NCI-H748 (cell line): ENCODE data around the gene CYFIP1.

Source experiments
- DNase-seq: peaks from one replicate; lab custom pipeline; 2025; ENCODE audit not compliant: unreplicated experiment; lab: John Stamatoyannopoulos, UW

The CYFIP1 gene

GRCh38 chr15:22891426-22892210, 88.5 kb downstream of the CYFIP1 start:
- no peak for DNase-seq

DNA sequence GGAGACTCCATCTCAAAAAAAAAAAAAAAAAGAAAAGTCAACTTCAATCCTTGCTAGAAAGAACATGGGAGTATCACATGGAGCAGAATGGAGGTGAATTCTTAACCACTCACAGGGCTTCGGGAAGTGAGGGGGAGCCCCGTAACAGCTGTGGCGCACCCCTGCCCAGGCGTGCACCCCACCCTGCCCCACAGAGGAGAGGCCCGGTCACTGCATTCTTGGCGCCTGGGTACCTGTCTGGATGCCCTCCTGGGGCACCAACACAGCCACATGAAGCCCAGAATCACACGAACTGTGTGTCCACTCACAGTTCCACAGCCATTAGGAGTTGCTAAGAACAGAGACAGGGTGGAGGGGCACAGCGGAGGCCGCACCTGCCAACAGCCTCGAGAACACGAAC, 89.9 kb downstream of the CYFIP1 start:
- no peak for DNase-seq

- DNase-seq, result no peak
These were observed 90.9 kb downstream of the CYFIP1 start for GRCh38 chr15:22889146-22889818.

DNA sequence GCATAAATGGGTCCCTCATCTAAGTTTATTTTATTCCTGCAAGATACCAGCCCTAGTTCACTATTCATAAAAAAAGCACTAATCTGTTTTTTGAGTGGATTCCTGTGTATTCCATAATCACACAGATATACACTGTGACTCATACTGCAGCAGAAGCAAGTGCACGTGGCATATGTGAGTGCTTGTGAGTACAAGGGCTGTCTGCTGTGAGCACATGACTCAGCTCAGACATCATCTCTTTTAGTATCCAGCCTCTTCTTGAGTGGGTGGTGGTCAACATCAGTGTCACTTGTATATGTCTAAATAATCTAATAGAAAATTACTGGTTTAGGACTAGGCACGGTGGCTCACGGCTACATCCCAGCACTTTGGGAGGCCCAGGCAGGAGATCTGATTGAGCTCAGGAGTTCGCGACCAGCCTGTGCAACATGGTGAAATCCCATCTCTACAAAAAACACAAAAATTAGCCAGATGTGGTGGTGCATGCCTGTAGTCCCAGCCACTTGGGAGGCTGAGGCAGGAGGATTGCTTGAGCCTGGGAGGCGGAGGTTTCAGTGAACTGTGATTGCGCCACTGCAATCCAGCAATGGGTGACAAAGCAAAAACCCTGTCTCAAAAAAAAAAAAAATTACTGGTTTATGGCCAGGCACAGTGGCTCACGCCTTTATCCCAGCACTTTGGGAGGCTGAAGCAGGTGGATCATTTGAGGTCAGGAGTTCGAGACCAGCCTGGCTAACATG, 91.9 kb downstream of the CYFIP1 start:
- no peak for DNase-seq

DNA sequence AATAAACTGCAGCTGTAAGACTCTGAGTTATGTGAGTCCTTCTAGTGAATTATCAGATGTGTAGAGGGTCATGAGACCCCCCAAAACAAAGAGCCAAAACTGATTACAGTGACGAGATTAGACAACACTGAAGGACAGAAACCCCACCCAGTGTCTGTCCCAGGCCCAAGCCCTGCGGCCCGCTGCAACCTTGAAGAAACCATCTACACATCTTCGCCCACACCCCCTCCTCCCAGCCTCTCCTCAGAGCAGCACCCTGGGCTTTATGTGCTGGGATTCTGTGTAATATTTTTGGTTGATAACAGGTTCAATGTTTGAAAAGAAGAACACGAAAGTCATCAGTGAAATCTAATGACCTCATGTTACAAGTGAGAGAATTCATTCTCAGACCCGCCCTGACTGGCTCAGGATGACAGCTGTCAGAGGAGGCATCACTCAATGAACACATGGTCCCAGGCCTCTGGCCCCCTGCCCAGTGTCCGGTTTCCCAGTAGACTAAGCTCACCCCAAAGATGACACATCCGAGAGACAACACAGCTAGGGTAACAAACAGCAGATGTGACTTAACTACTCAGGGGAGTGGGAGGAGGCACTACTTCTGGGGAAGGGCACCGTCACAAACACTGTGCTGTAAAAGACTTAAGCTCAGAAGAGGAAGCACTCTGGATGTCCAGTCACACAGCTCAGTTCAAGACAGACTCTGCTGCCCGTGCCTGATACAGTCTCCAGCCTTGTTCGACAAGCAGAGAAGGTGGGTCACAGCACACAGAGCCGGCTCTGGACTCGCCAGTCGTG, 92.8 kb downstream of the CYFIP1 start:
- no peak for DNase-seq

DNA sequence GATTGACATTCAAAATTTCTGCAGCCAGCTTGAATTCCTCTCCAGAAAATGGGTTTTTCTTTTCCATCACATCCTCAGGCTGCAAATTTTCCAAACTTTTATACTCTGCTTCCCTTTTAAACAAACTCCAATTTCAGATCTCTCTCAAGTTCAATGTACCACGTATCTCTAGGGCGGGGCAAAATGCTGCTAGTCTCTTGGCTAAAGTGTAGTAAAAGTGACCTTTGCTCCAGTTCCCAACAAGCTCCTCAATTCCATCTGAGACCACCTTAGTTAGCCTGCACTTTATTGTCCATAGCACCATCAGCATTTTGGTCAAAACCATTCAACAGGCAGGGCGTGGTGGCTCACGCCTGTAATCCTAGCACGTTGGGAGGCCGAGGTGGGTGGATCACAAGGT, 95.0 kb downstream of the CYFIP1 start:
- no peak for DNase-seq

- DNase-seq, result no peak
These were observed 95.8 kb downstream of the CYFIP1 start for GRCh38 chr15:22884344-22884743.

DNA sequence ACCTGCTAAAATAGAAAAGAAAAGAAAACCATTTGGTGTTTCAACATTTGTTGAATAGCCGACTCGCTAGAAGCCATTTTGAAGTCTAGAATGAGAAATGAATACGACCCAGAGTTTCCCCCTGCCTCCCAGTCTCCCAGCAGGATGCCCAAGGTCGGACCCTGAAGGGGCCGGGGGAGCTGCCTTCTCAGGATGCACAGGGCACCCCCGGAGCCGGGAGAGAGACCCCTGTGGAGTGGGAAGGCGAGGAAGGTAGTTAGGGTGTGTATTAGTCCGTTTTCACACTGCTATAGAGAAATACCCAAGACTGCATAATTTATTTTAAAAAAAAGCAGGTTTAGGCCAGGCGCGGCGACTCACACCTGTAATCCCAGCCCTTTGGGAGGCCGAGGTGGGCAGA, 97.0 kb downstream of the CYFIP1 start:
- DNase-seq, result no peak

DNA sequence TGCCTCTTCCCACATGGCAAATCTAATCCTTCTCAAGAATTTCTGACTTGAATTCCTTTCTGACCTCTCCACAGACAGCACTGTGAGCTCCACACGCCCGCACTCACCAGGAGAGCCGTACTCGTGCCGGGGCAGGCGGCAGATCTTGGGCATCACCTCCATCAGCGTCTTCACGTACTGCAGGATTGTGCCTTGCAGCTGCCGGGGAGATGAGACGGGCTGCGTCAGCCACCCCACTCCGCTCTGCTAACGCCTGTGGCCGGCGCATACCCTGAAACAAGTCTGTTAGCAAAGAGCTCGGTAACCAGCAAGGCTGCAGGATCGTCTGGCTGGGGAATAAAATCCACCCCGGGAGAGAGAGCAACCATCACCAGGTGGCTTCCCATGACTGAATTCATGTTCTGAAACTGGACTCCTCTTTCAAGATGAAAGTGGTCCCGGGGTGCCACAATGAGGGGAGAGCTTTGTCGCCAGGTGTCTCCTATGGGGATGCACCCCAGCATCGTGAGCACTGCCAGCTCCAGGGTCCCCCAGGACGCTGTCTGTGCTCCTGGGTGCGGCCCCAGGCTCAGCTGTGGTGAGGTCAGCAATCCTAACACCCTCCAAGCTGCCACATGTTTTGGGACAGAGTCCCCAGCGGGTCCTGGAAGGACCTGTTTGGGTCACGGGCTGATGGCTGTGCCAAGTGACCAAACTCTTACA, 98.3 kb downstream of the CYFIP1 start:
- no peak for DNase-seq

GRCh38 chr15:22880981-22881738, 99.0 kb downstream of the CYFIP1 start:
- DNase-seq, result no peak

GRCh38 chr15:22880068-22880980, 99.8 kb downstream of the CYFIP1 start:
- DNase-seq, result no peak

DNA sequence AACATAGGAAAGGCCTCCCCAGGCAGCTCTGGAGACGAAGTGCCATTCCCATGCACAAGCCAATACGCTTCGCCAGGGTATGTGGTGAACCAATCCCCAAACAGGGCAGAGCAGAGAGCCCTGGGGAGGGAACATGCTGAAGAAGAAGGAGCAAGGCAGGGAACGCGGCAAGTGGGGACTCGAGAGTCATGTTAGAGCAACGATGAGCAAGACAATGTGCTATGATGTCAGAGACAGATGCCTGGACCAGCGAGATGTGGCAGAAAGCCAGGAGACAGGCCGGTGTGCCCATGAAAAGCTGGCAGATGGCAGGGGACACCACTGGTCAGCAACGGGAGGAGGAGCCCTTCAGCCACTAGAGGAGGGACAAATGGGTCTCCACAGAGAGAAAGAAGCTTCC, 102.1 kb downstream of the CYFIP1 start:
- DNase-seq, result no peak

- DNase-seq, result no peak
These were observed 102.6 kb downstream of the CYFIP1 start for GRCh38 chr15:22877607-22878006.

DNA sequence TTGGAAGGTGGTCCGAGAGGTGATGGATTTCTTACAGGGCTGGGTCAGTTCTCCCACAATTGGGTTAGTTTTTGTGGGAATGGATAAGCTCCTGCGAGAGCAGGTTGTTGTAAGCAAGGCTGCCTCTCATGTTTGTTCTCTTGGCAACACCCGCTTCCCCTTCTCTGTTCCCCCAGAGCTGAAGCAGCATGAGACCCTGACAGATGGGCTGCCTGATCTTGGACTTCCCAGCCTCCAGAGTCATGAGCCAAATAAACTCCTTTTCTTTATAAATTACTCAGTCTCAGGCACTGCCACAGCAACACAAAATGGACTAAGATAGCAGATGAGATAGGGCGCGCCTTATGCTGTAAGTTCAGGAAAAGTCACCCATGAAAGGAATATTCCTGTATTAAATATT, 103.1 kb downstream of the CYFIP1 start:
- DNase-seq, result no peak

- DNase-seq, result no peak
These were observed 105.2 kb downstream of the CYFIP1 start for GRCh38 chr15:22874966-22875365.

DNA sequence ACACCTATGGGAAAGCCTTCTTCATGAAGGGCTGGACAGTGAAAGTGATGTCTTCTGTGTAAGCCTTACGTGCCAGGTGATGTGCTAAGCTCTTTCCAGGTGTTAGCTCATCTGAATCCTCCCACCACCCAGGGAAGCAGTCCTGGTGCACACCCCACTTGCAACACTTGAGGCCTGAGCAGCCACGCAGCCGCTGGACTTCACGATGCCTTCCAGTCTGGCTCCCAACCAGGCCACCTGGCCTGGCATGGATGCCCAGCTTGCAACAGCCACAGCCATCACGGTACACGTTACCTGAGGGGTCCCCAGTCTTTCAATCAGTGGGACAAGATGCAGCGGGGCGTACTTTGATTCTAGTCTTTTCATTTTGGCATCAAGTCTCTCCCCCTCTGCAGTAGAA, 105.9 kb downstream of the CYFIP1 start:
- DNase-seq, result no peak

DNA sequence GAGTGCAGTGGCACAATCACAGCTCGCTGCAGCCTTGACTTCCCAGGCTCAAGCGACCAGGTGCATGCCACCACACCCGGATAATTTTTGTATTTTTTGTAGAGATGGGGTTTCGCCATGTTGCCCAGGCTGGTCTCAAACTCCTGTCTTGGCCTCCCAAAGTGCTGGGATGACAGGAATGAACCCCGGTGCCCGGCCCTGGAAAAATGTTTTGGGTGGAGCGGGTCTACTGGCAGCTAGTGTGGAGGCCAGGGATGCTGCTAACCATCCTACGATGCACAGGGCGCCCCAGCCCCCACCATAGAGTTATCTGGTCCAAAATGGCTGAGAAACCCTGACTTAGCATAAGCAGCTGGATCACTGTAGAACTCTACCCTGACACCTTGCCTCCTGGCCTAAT, 106.3 kb downstream of the CYFIP1 start:
- DNase-seq, result no peak

DNA sequence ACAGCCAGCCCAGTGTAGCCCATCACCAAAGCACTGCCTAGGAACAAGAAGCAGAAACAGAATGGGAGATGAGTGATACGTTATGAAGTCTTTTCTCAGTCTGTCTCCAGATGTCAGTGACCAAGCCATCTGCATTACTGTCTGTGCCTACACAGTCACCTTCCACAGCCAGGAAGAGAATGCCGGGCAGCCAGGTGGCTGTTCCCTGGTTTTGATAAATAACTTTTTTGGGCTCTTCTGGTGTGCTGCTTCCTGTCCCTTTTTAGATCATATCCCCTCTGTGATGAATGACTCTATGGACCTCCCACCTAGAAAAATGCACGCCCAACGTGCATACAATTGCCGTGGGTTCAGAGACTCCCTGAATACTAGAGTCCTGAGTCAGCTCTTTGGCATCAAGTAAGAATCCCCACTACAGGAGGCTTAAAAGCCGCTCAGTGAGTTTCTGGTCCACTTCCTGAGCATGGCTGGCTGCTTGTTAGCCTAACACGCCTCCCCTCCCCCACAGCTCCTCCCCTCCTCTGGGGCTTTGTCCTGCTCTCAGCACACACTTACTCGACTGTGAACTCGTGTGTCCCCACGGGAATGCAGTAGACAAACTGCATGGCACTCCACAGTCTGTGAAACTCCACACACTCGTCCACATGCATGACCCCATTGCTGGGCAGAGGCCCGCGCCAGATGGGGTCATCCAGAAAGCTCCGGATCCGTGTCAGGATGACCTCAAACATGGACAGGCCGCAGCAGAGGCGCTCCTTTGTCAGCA, 107.0 kb downstream of the CYFIP1 start:
- DNase-seq, result no peak
